ENCODE data around the gene AR. TPM values are rescaled to one million over a fixed set of nuclear protein-coding genes. Genes with fewer than 3 reads are reported as not detected.

Gene AR
- total RNA-seq (2022; extraction: Qiagen RNA extraction) = 2.8 to 4.3 TPM (median 3.6 TPM) in 5 replicates

GRCh38 chrX:67543818-67544217, at the start of gene AR:
Gene AR, plus strand, starts transcription at chrX:67544021. Its CDS starts 1,126 bp downstream, at chrX:67545147.

Measured in A549 treated with dexamethasone at 1 μM for 4 hours (cell line).